CMK (cell line): ENCODE measurements around the gene OR5K4.
"Not testable (repeated sequence)": the region's sequence is repeated elsewhere in the genome, so short reads cannot be mapped to it uniquely, and the experiment has no call there.

Experiments used
- DNase-seq: peaks from one replicate; pipeline ENCODE4 v3.0.0-alpha.2; 2010; ENCODE audit warnings: low read depth

OR5K4 gene

DNA sequence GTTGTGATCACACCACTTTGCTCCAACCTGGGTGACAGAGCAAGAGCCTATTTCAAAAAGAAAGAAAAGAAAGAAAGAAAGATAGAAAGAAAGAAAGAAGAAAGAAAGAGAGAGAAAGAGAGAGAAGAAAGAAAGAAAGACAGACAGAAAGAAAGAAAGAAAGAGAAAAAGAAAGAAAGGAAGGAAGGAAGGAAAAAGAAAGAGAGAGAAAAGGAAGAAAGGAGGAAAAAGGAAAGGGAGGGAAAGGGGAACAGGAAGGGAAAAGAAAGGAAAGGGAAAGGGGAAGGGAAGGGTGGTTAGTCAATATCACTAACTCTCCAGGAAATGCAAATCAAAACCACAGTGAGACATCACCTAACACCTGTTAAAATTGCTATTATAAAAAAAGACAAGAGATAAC lies 18.2 kb downstream of the OR5K4 start:
- DNase-seq: no peak

DNA sequence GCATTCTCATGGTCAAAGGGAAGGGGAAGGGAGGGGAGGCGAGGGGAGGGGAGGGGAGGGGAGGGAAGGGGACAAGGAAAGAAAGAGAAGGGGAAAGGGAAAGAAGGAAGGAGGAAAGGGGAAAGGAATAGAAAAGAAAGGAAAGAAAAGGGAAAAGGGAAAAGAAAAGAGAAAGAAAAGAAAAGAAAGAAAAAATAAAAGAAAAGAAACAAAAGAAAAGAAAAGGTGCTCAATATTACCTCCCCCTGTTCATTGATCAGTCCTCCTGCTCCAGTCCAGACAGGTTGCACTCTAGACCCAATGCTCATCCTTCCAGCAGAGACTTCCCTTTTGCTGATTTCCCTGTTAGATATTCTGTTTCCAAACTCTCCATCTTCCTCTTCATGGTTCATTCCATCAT lies 18.8 kb downstream of the OR5K4 start:
- DNase-seq: no peak

DNA sequence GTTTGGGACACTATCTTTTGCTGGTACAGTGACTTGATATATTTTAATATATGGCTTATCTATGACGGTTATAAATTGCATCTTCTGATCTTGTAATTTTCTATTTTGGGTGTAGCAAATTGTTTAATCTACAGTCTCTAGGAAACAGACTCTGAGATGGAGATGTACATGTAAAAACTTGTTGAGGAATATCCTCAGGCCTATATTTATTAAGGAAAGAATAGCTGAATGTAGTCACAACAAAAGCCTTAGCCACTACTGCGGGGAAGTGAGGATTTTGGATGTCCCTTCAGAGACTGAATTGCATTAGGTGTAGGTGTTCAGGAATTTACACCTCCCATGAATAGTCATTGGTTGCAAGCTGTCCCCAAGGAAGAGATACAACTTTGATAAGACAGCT lies 23.0 kb downstream of the OR5K4 start:
- DNase-seq: no peak

DNA sequence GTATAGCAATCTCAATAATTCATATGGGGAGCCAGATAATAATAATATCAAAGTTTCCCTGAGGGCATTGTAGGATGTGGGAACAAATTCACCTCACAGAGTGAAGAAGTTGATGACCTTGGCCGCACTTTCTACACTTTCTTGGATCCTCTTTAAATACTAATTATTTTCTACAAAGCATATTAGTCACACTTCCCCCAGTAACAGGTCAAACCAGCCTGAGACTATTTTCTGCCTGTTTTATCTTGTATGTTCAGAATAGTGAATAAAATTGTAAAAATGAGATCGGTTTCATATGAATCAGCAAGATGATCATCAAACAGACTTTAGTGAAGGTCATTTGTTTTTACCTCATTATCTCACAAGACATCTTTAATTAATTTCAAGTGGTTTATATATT lies 34.5 kb downstream of the OR5K4 start:
- DNase-seq: no peak

DNA sequence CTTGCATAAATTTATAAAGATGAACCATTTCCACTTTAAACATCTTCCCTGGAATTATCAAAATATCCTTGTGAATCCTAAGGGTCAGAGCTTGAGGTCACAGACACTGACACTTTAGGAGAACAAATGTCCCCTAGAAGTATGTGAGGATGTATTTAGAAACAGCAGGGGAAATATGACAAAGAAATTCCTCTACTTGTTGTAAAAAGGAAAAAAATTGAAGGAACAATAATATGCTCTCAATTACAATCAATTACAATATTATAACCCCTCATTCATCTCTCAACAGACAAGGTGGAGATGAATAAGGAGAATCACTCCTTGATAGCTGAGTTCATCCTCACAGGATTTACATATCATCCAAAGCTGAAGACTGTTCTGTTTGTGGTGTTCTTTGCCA lies 36.7 kb downstream of the OR5K4 start, which contains the start of gene OR5K3:
TSS of gene OR5K3 (plus strand) at position 301 of the 400 bp plus-strand sequence. CDS start at position 301, 0 bp downstream.
- no peak for DNase-seq

DNA sequence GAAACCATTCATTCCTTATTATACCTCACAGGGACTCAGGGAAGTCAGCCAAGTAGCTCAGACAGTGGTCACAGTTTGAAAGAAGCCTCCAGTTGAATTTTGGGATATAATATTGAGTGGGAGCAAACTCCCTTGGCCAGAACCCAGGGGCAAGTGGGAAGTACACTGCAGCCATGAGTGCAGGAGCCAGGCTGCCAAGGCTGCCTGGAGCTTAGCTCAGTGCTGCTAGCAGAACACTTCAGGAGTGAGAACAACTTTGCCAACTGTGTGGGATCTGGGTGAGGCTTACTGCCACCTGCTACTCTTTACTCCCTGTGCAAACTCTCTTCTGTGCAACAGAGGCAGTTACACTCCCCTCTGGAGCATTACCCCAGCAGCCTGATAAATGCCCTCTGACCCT lies 41.4 kb downstream of the OR5K4 start:
- DNase-seq: no peak

DNA sequence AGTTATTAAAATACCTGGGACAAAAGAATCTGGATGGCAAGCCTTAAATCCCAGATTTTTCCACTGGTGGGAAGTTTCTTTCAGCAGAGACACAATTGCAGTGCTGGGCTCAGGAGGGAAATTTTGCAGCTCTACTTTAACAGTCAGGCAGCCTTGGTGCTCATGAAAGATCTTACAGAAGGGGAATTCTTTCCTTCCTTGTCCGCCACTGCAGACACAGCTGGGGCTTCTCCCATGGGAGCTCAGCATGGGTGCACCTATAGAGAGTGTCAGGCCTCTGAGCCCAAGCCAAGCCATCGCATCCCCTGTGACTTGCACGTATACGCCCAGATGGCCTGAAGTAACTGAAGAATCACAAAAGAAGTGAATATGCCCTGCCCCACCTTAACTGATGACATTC lies 42.8 kb downstream of the OR5K4 start:
- DNase-seq: not testable (repeated sequence)

DNA sequence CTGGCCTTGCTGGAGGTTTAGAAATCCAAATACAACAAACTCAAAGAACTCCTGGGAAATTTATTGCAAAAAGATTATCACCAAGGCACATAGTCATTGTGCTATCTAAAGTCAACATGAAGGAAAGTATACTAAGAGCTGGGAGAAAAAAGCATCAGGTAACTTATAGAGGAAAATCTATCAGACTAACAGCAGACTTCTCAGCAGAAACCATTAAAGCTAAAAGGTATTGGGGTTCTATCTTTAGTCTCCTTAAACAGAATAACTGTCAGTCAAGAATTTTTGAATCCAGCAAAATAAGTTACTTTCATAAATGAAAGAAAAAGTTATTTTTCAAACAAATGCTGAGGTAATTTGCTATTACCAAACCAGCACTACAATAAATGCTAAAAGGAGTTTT lies 44.9 kb downstream of the OR5K4 start:
- DNase-seq: no peak

DNA sequence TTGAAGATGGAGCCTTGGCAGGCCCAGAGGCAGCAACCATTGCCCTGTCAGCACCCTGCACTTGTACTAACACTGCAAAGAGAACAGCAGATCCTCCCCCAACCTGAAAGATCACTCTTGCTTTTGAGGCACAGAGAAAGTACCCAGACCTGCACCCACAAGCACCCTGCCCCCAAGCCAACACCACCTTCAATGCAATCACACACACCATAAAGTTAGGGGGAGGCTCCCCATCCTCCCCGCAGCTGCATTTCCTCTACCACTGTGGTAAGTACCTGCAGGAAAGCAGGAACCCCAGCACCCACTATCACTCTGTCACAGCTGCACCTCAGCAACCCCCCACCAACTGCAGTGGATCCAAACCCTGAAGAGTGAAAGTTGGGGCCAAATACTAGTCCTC lies 48.9 kb downstream of the OR5K4 start:
- DNase-seq: no peak

DNA sequence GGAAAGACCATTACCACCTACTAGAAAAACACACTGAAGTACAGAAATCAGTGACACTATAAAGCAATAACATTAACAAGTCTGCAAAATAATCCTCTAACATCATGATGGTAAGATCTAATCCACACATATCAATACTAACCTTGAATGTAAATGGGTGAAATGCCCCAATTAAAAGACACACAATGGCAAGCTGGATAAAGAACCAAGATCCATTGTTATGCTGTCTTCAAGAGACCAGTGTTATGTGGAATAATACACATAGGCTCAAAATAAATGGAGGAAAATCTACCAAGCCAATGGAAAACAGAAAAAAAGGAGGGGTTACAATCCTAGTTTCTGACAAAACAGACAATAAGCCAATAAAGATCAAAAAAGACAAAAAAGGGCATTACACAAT lies 50.4 kb downstream of the OR5K4 start:
- DNase-seq: no peak
